Measurements from ENCODE around the gene TSHZ1. TPM values are rescaled to one million over a fixed set of nuclear protein-coding genes. Genes with fewer than 3 reads are reported as not detected.

The TSHZ1 gene
- total and polyA plus RNA-seq, 2 of the 8 experiments (the other 6 are each of a cell fraction or from before 2014, with no cell fraction given): 0.03 to 0.32 TPM

GRCh38 chr18:75162978-75163377, 47.6 kb upstream of the TSHZ1 start:
- Histone ChIP-seq H3K36me3 (ENCODE audit: control insufficient read depth in 2 of 4, insufficient read depth in 4 of 4, low read length in 3 of 4) (no peaks in the 10 kb centered on the region), H3K4me2 (ENCODE audit: insufficient read depth in 1 of 2, low read depth in 2 of 2, low read length in 2 of 2) (no peak overlapping the region), H3K9me3 (ENCODE audit: insufficient read depth in 2 of 2, low read depth in 1 of 2, low read length in 1 of 2) (no peaks in the 10 kb centered on the region), H4K91ac (replicated peaks; ENCODE audit: insufficient read length, low read length) (no peak overlapping the region), H2BK5ac (ENCODE audit: low read depth, low read length) (no peak overlapping the region), H3K23me2 (ENCODE audit: low read depth, low read length) (no peaks in the 10 kb centered on the region), H4K20me1 (replicated peaks in 1 of 2; ENCODE audit: control insufficient read depth in 1 of 2, insufficient read depth in 2 of 2, low read length in 2 of 2) (no peaks in the 10 kb centered on the region), H3K27me3 (replicated peaks in 1 of 4; ENCODE audit: control insufficient read depth in 3 of 4, extremely low read depth in 1 of 4, insufficient read depth in 3 of 4, low read length in 3 of 4) (no peaks in the 10 kb centered on the region), H4K5ac (ENCODE audit: insufficient read length, low read depth, low read length) (no peak overlapping the region), H3K4me3 (ENCODE audit: extremely low read depth in 1 of 4, insufficient read depth in 2 of 4, low read depth in 3 of 4, low read length in 4 of 4) (no peak overlapping the region), H3K9ac (replicated peaks in 1 of 4; ENCODE audit: extremely low read depth in 1 of 4, low read depth in 3 of 4, low read length in 3 of 4) (no peak overlapping the region), H3K14ac (ENCODE audit: insufficient read length) (no peak overlapping the region), H3K23ac (ENCODE audit: insufficient read length) (no peak overlapping the region), H2AK5ac (ENCODE audit: low read depth, low read length) (no peak overlapping the region), H3K79me1 (ENCODE audit: low read depth, low read length) (no peaks in the 10 kb centered on the region), H3K4ac (replicated peaks; ENCODE audit: insufficient read length, low read depth, low read length) (no peak overlapping the region), H2BK120ac (replicated peaks; ENCODE audit: low read depth, low read length) (no peak overlapping the region), H3K79me2 (ENCODE audit: control insufficient read depth in 1 of 2, insufficient read depth in 2 of 2, low read length in 2 of 2) (no peaks in the 10 kb centered on the region), H3K56ac (replicated peaks; ENCODE audit: insufficient read length, low read depth, low read length) (no peak overlapping the region), H2BK20ac (ENCODE audit: low read length) (no peak overlapping the region), H2AFZ (ENCODE audit: low read length) (no peak overlapping the region), H2BK15ac (ENCODE audit: low read length) (no peak overlapping the region), H2BK12ac (ENCODE audit: low read depth, low read length) (no peak overlapping the region), H3K27ac (ENCODE audit: low read depth, low read length) (no peak overlapping the region), H4K8ac (ENCODE audit: extremely low read depth, insufficient read depth, low read length) (no peak overlapping the region), H3K18ac (ENCODE audit: extremely low read depth, low read length) (no peak overlapping the region), H3K4me1 (replicated peaks in 1 of 4; ENCODE audit: control insufficient read depth in 3 of 4, insufficient read depth in 4 of 4, low read length in 3 of 4) (0 out of 7 replicates have a peak, but pooled peaks cover 0 to 2% (median 0%) of the 10 kb centered on the region in 4 experiments)
- POLR2A ChIA-PET (ENCODE audit: partially characterized antibody): no interaction called here
- CTCF ChIA-PET (ENCODE audit: partially characterized antibody): interaction anchor here (1.4 kb wide), 1 partner anchor 344 kb away, joined by 3 read pairs; no protein-coding TSS in a partner anchor
- FAIRE-seq (no peak), DNase-seq (ENCODE audit: low read depth in 1 of 2, low spot score in 2 of 2) (no peak)
- WGBS, 2 experiments (ENCODE audit: extremely low coverage in 1 of 2, insufficient coverage in 1 of 2, insufficient read length in 1 of 2, insufficient replicate concordance in 2 of 2, low coverage in 1 of 2, low lambda C conversion rate in 2 of 2, missing lambda C conversion rate in 1 of 2): 93% methylated on average over 4 of the region's 4 CpGs; no CpG with 5 or more reads in 1 of the 2 experiments
- no peak for TF ChIP-seq RNF2 (IDR thresholded peaks at IDR 0.05; ENCODE audit: borderline replicate concordance, low read depth, low read length, missing control alignments, poor library complexity, severe bottlenecking)
- no peak for TF ChIP-seq GTF2F1 (IDR thresholded peaks at IDR 0.05; ENCODE audit: borderline replicate concordance, low read depth, low read length)
- no peak for TF ChIP-seq BCL11A (IDR thresholded peaks at IDR 0.05; ENCODE audit: low read depth in 2 of 2, low read length in 2 of 2)
- TF ChIP-seq TBP (IDR thresholded peaks at IDR 0.05; ENCODE audit: low read depth, low read length): no peak
- TF ChIP-seq RXRA (IDR thresholded peaks at IDR 0.05; ENCODE audit: insufficient read depth, low read depth, low read length): no peak
- no peak for TF ChIP-seq SP4 (IDR thresholded peaks at IDR 0.05; ENCODE audit: low read length)
- TF ChIP-seq HDAC6 (IDR thresholded peaks at IDR 0.05; ENCODE audit: low read depth, low read length): no peak
- no peak for TF ChIP-seq ATF3 (IDR thresholded peaks at IDR 0.05; ENCODE audit: insufficient read depth, low read depth, low read length)
- no peak for TF ChIP-seq MAFK (IDR thresholded peaks at IDR 0.05; ENCODE audit: low read depth, low read length)
- no peak for TF ChIP-seq YY1 (IDR thresholded peaks at IDR 0.05; ENCODE audit: low read depth, low read length)
- no peak for TF ChIP-seq CEBPB (IDR thresholded peaks at IDR 0.05; ENCODE audit: low read depth, low read length)
- no peak for TF ChIP-seq GABPA (IDR thresholded peaks at IDR 0.05; ENCODE audit: borderline replicate concordance, insufficient read depth, low read length)
- TF ChIP-seq ZNF274 (IDR thresholded peaks at IDR 0.05; ENCODE audit: borderline replicate concordance, extremely low read depth, low read length): no peak
